K562 (cell line): ENCODE results near the gene PAN2. TPM values are rescaled to one million over a fixed set of nuclear protein-coding genes. Genes with fewer than 3 reads are reported as not detected.

Experiments used
- BHLHE40 ChIP-seq: IDR thresholded peaks from 2 replicates; pipeline ENCODE4 v1.6.1; 2011; ENCODE audit warnings: low read length, improper control_type of control experiment
- ELF1 ChIP-seq: fragments of 200-800 bp; sonication (Bioruptor generic); IDR thresholded peaks from 2 replicates; pipeline ENCODE4 v1.6.1; 2016; ENCODE audit warnings: missing genetic modification characterization, missing compliant biosample characterization
- HNRNPK ChIP-seq: fragments of 200-400 bp; formaldehyde crosslinking; IDR thresholded peaks from one replicate; pipeline ENCODE4 v1.6.1; 2018; ENCODE audit warnings: mild to moderate bottlenecking, low read depth, low read length; ENCODE audit not compliant: poor library complexity, severe bottlenecking
- LARP7 ChIP-seq: fragments of 450-650 bp; IDR thresholded peaks from 2 replicates; pipeline ENCODE4 v1.6.1; 2016
- LCOR ChIP-seq: sonication (generic); formaldehyde crosslinking; IDR thresholded peaks from 2 replicates; pipeline ENCODE4 v1.8.0; 2022; ENCODE audit warnings: mild to moderate bottlenecking, missing genetic modification reagents
- MBD2 ChIP-seq: sonication (generic); IDR thresholded peaks from 2 replicates; pipeline ENCODE4 v1.6.1; 2016; ENCODE audit warnings: low read depth, borderline replicate concordance
- MECOM ChIP-seq: fragments of 250-450 bp; sonication (Bioruptor Pico); IDR thresholded peaks from 2 replicates; pipeline ENCODE4 v1.8.0; 2022; ENCODE audit warnings: inconsistent platforms
- MTA3 ChIP-seq: fragments of 450-650 bp; formaldehyde crosslinking; IDR thresholded peaks from 2 replicates; pipeline ENCODE4 v1.6.1; 2017; ENCODE audit warnings: mild to moderate bottlenecking, borderline replicate concordance
- NFYB ChIP-seq: IDR thresholded peaks from 2 replicates; pipeline ENCODE4 v1.6.1; 2011; ENCODE audit warnings: mild to moderate bottlenecking, moderate library complexity; ENCODE audit not compliant: insufficient read length; ENCODE audit errors: extremely low read depth
- RBM15 ChIP-seq: fragments of 200-400 bp; formaldehyde crosslinking; IDR thresholded peaks from 2 replicates; pipeline ENCODE4 v1.6.1; 2018; ENCODE audit warnings: mild to moderate bottlenecking, low read length, moderate library complexity; ENCODE audit not compliant: insufficient read depth
- SIRT6 ChIP-seq: IDR thresholded peaks from one replicate; pipeline ENCODE4 v1.6.1; 2012; ENCODE audit warnings: low read depth, mild to moderate bottlenecking, control low read depth, inconsistent platforms, low read length, moderate library complexity
- TBP ChIP-seq: optimal IDR thresholded peaks from 2 replicates; pipeline ENCODE3; 2011; ENCODE audit warnings: low read depth, low read length, improper control_type of control experiment
- XRCC5 ChIP-seq: fragments of 200-400 bp; formaldehyde crosslinking; IDR thresholded peaks from 2 replicates; pipeline ENCODE4 v1.6.1; 2017; ENCODE audit warnings: low read depth, mild to moderate bottlenecking, low read length
- ZKSCAN1 ChIP-seq: fragments of 150-350 bp; IDR thresholded peaks from 2 replicates; pipeline ENCODE4 v1.6.1; 2016; ENCODE audit warnings: low read depth, low read length
- ZNF239 ChIP-seq: fragments of 250-450 bp; sonication (Bioruptor Pico); IDR thresholded peaks from 2 replicates; pipeline ENCODE4 v1.4.0; 2020; ENCODE audit warnings: mild to moderate bottlenecking
- polyA plus RNA-seq, 8 experiments: library from polyadenylated mRNA; depleted of rRNA in 4 of 8; stranded (reverse) in 5 of 8; unstranded in 3 of 8; fragments of >200 nt; fragmentation: Nextera tagmentation in 2 of 8; fragmentation: Illumina TruSeq in 1 of 8; extraction: Ambion mirVana in 2 of 8; extraction: Trizol in 1 of 8; gene quantifications; 2 replicates each; pipeline versions ENCODE4 v1.2.1 to v1.2.3, GENCODE V29; 2011 to 2014; ENCODE audit warnings: inconsistent platforms in 1 of 8, missing spikeins in 1 of 8
- total RNA-seq, 7 experiments: library from RNA; depleted of rRNA in 6 of 7; stranded (reverse); fragments of >200 nt in 6 of 7; fragmentation: Illumina TruSeq in 2 of 7; extraction: Trizol in 2 of 7; gene quantifications; 2 replicates each; pipeline versions ENCODE4 v1.2.1 to v1.2.3, GENCODE V29; 2011 to 2021; ENCODE audit warnings: low replicate concordance in 1 of 7
- TF ChIP-seq, protein P1 (sequence below), 2 experiments: fragments of 450-650 bp in 1 of 2; sonication (generic) in 1 of 2; formaldehyde crosslinking; conservative IDR thresholded peaks; 2 replicates each; pipeline versions ENCODE4 v1.4.0 to v1.8.1; 2020 to 2022; ENCODE audit warnings: mild to moderate bottlenecking in 1 of 2, missing genetic modification reagents in 1 of 2
- TF ChIP-seq, protein P2 (sequence below): fragments of 450-650 bp; IDR thresholded peaks from 2 replicates; pipeline ENCODE4 v1.6.1; 2017; ENCODE audit warnings: antibody characterized with exemption, mild to moderate bottlenecking
- TF ChIP-seq, protein P3 (sequence below): fragments of 450-650 bp; formaldehyde crosslinking; IDR thresholded peaks from 2 replicates; pipeline ENCODE4 v1.4.0; 2020; ENCODE audit warnings: mild to moderate bottlenecking, moderate library complexity
- TF ChIP-seq, protein P4 (sequence below): fragments of 450-650 bp; formaldehyde crosslinking; IDR thresholded peaks from 2 replicates; pipeline ENCODE4 v1.4.0; 2022; ENCODE audit warnings: missing genetic modification characterization

PAN2 gene
- total and polyA plus RNA-seq, 9 of the 15 experiments (the other 6 are each of a cell fraction or from before 2014, with no cell fraction given): 15.0 to 66.1 (median 25.9) TPM

DNA sequence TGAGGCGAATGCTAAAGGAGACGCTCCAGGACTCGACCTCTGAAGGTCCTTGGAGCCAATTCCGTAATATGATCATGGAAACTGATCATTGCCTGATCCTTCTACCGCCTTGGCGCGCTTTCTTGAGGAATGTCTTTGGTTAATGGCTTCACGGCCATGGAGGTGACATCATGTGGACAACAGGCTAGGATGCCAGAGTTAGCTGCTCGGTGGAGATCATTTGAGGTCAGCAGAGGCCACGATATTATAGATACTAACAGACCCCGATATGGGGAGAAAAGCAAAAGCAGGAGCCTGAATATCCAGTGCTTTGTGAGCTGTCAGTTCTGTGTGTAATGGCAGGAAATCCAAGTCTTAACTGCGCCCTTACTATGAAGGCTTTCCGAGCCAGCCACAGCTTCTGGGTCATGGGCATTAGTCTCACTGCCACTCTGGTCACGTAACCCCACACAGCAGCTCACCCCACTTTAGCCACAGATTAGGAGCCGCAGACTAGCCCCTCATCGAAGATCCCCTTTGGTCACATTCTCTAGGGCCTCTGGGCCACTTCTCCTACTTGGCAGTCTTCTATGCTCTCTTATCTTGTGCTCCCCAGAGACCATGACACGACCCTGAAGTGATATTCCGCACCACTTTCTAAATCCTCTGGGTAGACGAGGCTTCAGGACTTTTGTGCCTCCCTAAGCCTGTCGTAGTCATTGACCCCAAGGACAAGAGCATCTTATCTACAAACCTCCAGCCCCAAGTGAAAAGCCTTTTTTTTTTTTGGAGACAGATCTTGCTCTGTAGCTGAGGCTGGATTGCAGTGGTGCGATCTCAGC, 32.9 kb downstream of the PAN2 start (continued):
- TF ChIP-seq, protein P1, sequence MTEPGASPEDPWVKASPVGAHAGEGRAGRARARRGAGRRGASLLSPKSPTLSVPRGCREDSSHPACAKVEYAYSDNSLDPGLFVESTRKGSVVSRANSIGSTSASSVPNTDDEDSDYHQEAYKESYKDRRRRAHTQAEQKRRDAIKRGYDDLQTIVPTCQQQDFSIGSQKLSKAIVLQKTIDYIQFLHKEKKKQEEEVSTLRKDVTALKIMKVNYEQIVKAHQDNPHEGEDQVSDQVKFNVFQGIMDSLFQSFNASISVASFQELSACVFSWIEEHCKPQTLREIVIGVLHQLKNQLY (CRISPR knock-in tag; conservative IDR thresholded peaks at IDR 0.05): no peak
- TF ChIP-seq, protein P2, sequence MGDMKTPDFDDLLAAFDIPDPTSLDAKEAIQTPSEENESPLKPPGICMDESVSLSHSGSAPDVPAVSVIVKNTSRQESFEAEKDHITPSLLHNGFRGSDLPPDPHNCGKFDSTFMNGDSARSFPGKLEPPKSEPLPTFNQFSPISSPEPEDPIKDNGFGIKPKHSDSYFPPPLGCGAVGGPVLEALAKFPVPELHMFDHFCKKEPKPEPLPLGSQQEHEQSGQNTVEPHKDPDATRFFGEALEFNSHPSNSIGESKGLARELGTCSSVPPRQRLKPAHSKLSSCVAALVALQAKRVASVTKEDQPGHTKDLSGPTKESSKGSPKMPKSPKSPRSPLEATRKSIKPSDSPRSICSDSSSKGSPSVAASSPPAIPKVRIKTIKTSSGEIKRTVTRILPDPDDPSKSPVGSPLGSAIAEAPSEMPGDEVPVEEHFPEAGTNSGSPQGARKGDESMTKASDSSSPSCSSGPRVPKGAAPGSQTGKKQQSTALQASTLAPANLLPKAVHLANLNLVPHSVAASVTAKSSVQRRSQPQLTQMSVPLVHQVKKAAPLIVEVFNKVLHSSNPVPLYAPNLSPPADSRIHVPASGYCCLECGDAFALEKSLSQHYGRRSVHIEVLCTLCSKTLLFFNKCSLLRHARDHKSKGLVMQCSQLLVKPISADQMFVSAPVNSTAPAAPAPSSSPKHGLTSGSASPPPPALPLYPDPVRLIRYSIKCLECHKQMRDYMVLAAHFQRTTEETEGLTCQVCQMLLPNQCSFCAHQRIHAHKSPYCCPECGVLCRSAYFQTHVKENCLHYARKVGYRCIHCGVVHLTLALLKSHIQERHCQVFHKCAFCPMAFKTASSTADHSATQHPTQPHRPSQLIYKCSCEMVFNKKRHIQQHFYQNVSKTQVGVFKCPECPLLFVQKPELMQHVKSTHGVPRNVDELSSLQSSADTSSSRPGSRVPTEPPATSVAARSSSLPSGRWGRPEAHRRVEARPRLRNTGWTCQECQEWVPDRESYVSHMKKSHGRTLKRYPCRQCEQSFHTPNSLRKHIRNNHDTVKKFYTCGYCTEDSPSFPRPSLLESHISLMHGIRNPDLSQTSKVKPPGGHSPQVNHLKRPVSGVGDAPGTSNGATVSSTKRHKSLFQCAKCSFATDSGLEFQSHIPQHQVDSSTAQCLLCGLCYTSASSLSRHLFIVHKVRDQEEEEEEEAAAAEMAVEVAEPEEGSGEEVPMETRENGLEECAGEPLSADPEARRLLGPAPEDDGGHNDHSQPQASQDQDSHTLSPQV: peak; percentile 88
- TF ChIP-seq, protein P3, sequence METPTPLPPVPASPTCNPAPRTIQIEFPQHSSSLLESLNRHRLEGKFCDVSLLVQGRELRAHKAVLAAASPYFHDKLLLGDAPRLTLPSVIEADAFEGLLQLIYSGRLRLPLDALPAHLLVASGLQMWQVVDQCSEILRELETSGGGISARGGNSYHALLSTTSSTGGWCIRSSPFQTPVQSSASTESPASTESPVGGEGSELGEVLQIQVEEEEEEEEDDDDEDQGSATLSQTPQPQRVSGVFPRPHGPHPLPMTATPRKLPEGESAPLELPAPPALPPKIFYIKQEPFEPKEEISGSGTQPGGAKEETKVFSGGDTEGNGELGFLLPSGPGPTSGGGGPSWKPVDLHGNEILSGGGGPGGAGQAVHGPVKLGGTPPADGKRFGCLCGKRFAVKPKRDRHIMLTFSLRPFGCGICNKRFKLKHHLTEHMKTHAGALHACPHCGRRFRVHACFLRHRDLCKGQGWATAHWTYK: no peak; the same call in 1 of the 2 replicates
- TF ChIP-seq NFYB: no peak
- TF ChIP-seq MECOM (CRISPR knock-in tag): peak; percentile 73; the same call in 1 of the 2 replicates
- no peak for TF ChIP-seq LARP7
- TF ChIP-seq LCOR: peak; percentile 79
- TF ChIP-seq ZKSCAN1: no peak
- no peak for TF ChIP-seq XRCC5
- peak; percentile 16; the same call in 1 of the 2 replicates for TF ChIP-seq BHLHE40
- no peak; the same call in 1 of the 2 replicates for TF ChIP-seq MTA3
- no peak for TF ChIP-seq TBP
- no peak for TF ChIP-seq RBM15
- TF ChIP-seq, protein P4, sequence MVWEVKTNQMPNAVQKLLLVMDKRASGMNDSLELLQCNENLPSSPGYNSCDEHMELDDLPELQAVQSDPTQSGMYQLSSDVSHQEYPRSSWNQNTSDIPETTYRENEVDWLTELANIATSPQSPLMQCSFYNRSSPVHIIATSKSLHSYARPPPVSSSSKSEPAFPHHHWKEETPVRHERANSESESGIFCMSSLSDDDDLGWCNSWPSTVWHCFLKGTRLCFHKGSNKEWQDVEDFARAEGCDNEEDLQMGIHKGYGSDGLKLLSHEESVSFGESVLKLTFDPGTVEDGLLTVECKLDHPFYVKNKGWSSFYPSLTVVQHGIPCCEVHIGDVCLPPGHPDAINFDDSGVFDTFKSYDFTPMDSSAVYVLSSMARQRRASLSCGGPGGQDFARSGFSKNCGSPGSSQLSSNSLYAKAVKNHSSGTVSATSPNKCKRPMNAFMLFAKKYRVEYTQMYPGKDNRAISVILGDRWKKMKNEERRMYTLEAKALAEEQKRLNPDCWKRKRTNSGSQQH (CRISPR knock-in tag): no peak
- no peak for TF ChIP-seq SIRT6
- TF ChIP-seq ELF1 (tag): 0 out of 2 replicates have a peak, but pooled peaks have one; percentile 54
- TF ChIP-seq MBD2: 0 out of 2 replicates have a peak, but pooled peaks have one; percentile 20
- TF ChIP-seq HNRNPK: no peak
- TF ChIP-seq ZNF239: no peak
